BJ (cell line): ENCODE data around the gene TALDO1. TPM values are rescaled to one million over a fixed set of nuclear protein-coding genes. Genes with fewer than 3 reads are reported as not detected.

Experiments
- CTCF ChIA-PET: fragments of 350-600 bp; formaldehyde crosslinking; extraction: SDS; loops from one replicate; lab custom pipeline; 2021; ENCODE audit warnings: antibody characterized with exemption, inconsistent platforms; lab: Yijun Ruan, JAX
- POLR2A ChIA-PET: fragments of 300-600 bp; sonication (Branson Sonifier 250); formaldehyde crosslinking; extraction: SDS; loops from one replicate; lab custom pipeline; 2021; ENCODE audit warnings: antibody characterized with exemption; lab: Charles Lee
- DNase-seq: peaks from one replicate; pipeline ENCODE4 v3.0.0-alpha.2; 2011; ENCODE audit warnings: low read depth
- H3K27me3 ChIP-seq: 2 replicates; pipeline ENCODE4 v1.6.0; 2011; ENCODE audit warnings: low read length; ENCODE audit not compliant: control insufficient read depth, insufficient read depth
- H3K36me3 ChIP-seq: 2 replicates; pipeline ENCODE4 v1.5.1; 2011; ENCODE audit warnings: low read length; ENCODE audit not compliant: control insufficient read depth, insufficient read depth
- H3K4me3 ChIP-seq: 2 replicates; pipeline ENCODE4 v1.5.1; 2011; ENCODE audit warnings: low read depth, mild to moderate bottlenecking, control low read depth, low read length
- polyA plus RNA-seq: library from polyadenylated mRNA; depleted of rRNA; stranded (reverse); fragments of >200 nt; gene quantifications from 2 replicates; pipeline ENCODE4 v1.2.3, GENCODE V29; 2011
- TF ChIP-seq, protein P1 (sequence below): IDR thresholded peaks from 2 replicates; pipeline ENCODE4 v1.5.1; 2011; ENCODE audit warnings: low read depth, mild to moderate bottlenecking, control low read depth, inconsistent platforms, low read length, moderate library complexity; ENCODE audit not compliant: insufficient read depth

The TALDO1 gene
- polyA plus RNA-seq, 1 experiment = 278 TPM

DNA sequence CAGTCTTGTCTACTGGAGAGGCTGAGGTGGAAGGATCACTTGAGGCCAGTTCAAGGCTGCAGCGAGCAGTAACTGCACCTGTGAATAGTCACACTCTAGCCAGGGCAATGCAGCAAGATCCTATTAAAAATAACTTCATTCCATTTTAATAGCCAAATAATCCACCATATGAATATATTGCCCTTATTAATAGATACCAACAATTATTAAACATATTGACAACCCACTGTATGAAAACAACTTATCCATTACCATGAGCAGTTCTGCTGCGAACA is 19.6 kb downstream of the TALDO1 start:
- Histone ChIP-seq H3K27me3 (no peaks in the 10 kb centered on the region), H3K4me3 (no peak overlapping the region), H3K36me3 (peaks cover 37% of the 10 kb centered on the region)
- ChIA-PET CTCF (interaction anchor here (1.4 to 1.5 kb wide), 2 partner anchors 17 to 20 kb away, joined by 6 to 8 read pairs; partner anchors contain the start of gene TALDO1), POLR2A (no interaction called here)
- TF ChIP-seq, protein P1, sequence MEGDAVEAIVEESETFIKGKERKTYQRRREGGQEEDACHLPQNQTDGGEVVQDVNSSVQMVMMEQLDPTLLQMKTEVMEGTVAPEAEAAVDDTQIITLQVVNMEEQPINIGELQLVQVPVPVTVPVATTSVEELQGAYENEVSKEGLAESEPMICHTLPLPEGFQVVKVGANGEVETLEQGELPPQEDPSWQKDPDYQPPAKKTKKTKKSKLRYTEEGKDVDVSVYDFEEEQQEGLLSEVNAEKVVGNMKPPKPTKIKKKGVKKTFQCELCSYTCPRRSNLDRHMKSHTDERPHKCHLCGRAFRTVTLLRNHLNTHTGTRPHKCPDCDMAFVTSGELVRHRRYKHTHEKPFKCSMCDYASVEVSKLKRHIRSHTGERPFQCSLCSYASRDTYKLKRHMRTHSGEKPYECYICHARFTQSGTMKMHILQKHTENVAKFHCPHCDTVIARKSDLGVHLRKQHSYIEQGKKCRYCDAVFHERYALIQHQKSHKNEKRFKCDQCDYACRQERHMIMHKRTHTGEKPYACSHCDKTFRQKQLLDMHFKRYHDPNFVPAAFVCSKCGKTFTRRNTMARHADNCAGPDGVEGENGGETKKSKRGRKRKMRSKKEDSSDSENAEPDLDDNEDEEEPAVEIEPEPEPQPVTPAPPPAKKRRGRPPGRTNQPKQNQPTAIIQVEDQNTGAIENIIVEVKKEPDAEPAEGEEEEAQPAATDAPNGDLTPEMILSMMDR = no peak
- no peak for DNase-seq

DNA sequence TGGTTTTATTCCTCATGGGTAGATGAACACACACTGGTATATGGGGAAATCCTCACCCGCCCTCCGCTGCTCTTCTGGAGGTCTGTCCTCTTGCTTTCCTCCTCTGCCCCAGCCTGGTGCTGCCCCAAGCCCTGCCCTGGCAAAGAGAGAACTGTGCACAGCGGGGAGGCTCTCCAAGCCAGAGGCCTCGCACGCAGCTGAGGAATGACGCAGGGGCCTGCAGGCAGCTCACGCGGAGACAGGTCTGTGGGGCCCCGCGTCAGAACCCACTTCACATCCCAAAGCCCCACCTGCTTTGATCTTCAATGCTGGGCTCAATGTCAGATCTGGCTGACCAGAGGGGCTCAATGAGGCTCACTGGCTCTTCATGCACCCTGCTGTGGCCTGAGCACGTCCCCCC is 20.0 kb downstream of the TALDO1 start:
- H3K36me3 ChIP-seq = peaks cover 39% of the 10 kb centered on the region
- CTCF ChIA-PET = no interaction called here

DNA sequence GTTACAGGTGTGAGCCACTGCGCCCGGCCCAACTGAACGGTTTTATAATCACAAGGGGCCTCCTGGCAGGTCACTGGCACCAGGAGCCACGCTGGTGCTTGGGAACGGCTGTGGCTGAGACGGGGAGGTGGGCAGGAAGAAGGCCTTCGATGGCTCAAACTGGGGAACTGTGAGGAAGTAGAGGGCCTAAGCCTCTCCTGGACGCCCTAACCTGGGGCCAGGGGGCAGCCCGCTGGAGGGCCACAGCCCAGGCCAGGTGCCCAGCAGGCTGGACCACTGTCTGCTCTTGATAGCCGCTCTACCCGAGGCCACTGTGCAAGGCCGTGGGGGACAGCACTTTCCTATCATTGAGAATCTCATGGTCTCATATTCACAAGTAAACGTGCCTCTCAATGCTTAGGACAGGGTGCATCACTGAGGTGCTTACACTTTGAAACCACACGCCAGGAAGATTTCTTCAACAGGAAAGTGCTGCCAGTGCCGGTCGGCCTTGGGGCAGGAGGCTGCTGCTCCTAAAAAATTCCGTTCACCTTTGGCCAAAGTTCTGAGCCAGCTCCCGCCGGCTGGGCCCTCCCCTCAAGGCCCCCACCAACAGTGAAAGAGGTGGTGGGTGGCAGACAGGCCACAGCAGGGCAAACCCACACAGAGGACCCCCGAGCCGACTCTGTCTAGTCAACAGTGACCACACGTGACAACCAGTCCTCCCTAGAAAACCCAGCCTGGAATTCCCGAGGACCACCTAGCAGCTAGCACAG is 22.8 kb downstream of the TALDO1 start:
- no peak for DNase-seq
- Histone ChIP-seq H3K4me3 (no peak overlapping the region), H3K27me3 (no peaks in the 10 kb centered on the region), H3K36me3 (peaks cover 40% of the 10 kb centered on the region)
- TF ChIP-seq, protein P1 = no peak
- CTCF ChIA-PET = no interaction called here
- POLR2A ChIA-PET = no interaction called here

More for the DNA sequence above, 20.0 kb downstream of the TALDO1 start:
- H3K4me3 ChIP-seq = no peak overlapping the region
- no peaks in the 10 kb centered on the region for H3K27me3 ChIP-seq
- TF ChIP-seq, protein P1 = no peak
- DNase-seq = no peak
- POLR2A ChIA-PET = interaction anchor here (0.7 kb wide), 1 partner anchor 320 kb away, joined by 4 read pairs; no protein-coding TSS in a partner anchor

DNA sequence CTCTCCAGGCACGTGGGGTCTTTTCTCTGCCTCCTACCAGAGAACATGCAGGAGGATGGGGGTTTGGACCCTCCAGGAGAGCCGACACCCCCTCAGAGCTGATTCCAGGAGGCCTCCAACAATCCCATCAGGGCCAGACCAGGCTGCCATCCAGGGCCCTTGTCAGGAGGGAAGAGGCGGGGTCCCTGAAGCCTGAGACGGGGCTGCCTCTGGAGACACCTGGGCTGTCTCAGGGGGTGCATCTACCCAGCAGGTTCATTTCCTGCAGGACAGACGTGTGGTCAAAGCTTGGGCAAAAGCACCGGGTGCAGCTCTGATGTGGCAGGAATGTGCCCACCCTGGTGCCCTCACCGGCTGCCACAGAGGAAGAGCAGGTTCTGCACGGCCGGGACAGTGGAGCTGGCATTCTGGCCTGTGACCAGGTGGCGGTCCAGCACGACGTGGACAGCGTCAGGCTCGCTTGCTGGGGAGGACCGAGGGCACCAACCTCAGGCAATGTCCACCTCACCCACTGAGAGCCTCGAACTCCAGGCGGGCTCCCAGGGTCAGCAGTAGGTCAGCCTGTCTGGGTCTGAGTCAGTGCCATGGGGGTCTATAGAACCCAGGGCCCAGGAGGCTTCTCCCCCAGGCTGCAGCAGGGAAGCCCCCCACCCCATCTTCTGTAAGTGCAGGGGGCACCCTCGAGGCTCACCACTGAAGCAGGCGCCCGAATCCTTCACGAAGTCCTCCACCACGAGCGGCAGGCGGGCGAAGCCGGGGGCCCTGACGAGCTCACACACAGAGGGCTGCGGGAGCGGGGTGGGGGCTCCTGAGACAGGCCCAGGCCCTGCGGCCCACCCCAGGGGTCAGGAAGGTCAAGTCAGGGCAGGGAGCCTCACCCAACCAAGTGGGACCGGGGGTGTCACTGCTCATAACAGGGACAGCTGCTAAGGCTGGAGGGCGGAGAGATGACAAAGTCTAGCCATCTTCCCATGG is 23.7 kb downstream of the TALDO1 start:
- Histone ChIP-seq H3K27me3 (no peaks in the 10 kb centered on the region), H3K4me3 (no peak overlapping the region), H3K36me3 (peaks cover 37% of the 10 kb centered on the region)
- CTCF ChIA-PET = interaction anchor here (0.8 kb wide), 1 partner anchor 42 kb away, joined by 3 read pairs; no protein-coding TSS in a partner anchor
- POLR2A ChIA-PET = no interaction called here
- DNase-seq = no peak
- TF ChIP-seq, protein P1 = no peak
